DND-41 (cell line): ENCODE results near the gene ACTN1.

Experiments
- EZH2 ChIP-seq: IDR thresholded peaks from 3 replicates; pipeline ENCODE4 v1.6.1; 2012; ENCODE audit warnings: borderline replicate concordance, low read depth, mild to moderate bottlenecking, moderate library complexity, low read length, inconsistent platforms; ENCODE audit not compliant: severe bottlenecking
- TF ChIP-seq, protein P1 (sequence below): IDR thresholded peaks from 2 replicates; pipeline ENCODE4 v1.5.1; 2012; ENCODE audit warnings: borderline replicate concordance, low read length, moderate library complexity, mild to moderate bottlenecking; ENCODE audit not compliant: poor library complexity, severe bottlenecking; ENCODE audit errors: extremely low read depth

DNA sequence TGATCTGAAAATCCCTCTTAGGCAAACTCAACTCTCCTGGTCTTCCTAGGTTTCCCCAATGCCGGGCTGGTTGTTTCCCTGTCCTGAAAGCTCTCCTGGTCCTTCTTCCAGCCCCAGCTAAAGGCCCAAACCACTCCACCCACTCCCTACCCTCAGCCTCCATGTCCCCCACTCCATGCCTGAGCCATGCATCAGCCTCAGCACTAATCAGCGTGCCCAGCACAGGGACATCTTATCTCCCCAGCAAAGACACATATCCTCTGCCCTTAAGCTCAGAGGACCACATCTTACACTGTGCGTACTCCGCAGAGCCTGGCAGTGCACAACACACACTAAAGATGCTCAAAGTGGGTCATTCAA lies 25.9 kb downstream of the ACTN1 start:
- TF ChIP-seq, protein P1, sequence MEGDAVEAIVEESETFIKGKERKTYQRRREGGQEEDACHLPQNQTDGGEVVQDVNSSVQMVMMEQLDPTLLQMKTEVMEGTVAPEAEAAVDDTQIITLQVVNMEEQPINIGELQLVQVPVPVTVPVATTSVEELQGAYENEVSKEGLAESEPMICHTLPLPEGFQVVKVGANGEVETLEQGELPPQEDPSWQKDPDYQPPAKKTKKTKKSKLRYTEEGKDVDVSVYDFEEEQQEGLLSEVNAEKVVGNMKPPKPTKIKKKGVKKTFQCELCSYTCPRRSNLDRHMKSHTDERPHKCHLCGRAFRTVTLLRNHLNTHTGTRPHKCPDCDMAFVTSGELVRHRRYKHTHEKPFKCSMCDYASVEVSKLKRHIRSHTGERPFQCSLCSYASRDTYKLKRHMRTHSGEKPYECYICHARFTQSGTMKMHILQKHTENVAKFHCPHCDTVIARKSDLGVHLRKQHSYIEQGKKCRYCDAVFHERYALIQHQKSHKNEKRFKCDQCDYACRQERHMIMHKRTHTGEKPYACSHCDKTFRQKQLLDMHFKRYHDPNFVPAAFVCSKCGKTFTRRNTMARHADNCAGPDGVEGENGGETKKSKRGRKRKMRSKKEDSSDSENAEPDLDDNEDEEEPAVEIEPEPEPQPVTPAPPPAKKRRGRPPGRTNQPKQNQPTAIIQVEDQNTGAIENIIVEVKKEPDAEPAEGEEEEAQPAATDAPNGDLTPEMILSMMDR = no peak
- no peak for TF ChIP-seq EZH2
